Uterus (tissue), 4 donors: ENCODE results near the gene PLAC9. TPM values are rescaled to one million over a fixed set of nuclear protein-coding genes. Genes with fewer than 3 reads are reported as not detected.

Source experiments
- DNase-seq, 2 donors: peaks; one replicate each; pipeline ENCODE4 v3.0.0-alpha.2; 2019 to 2020
- H3K27ac ChIP-seq, 2 donors: fragments of 200-600 bp; sonication (generic); 1 replicate in 1 of 2; 2 replicates in 1 of 2; pipeline ENCODE4 v1.5.1; 2016 to 2018
- H3K27me3 ChIP-seq, 2 donors: fragments of 200-600 bp; sonication (generic); one replicate each; pipeline ENCODE4 v1.5.1; 2018 to 2019; ENCODE audit warnings: control low read depth in 1 of 2
- H3K36me3 ChIP-seq, 2 donors: fragments of 200-600 bp; sonication (generic); one replicate each; pipeline ENCODE4 v1.5.1; 2019; ENCODE audit warnings: control low read depth in 1 of 2
- H3K4me1 ChIP-seq, 2 donors: fragments of 200-600 bp; sonication (generic); one replicate each; pipeline ENCODE4 v1.5.1; 2018 to 2019; ENCODE audit warnings: control low read depth in 1 of 2
- H3K4me3 ChIP-seq, 2 donors: fragments of 200-600 bp; sonication (generic); 1 replicate in 1 of 2; 2 replicates in 1 of 2; pipeline ENCODE4 v1.5.1; 2018 to 2019; ENCODE audit warnings: mild to moderate bottlenecking in 1 of 2
- H3K9me3 ChIP-seq, 2 donors: fragments of 200-600 bp; sonication (generic); one replicate each; pipeline ENCODE4 v1.5.1; 2019; ENCODE audit warnings: control low read depth in 1 of 2
- POLR2A ChIP-seq, 2 donors: fragments of 450-650 bp; IDR thresholded peaks; one replicate each; pipeline ENCODE4 v1.6.1; 2016; ENCODE audit warnings: antibody characterized with exemption in 2 of 2, mild to moderate bottlenecking in 1 of 2, moderate library complexity in 1 of 2
- intact Hi-C: fragments of 100-400 bp; cut with DNase I; formaldehyde crosslinking; loops from one replicate; pipeline ENCODE4 v1.15.1; 2023; ENCODE audit warnings: low total_unique reads
- total RNA-seq, 4 donors: library from RNA; depleted of rRNA in 3 of 4; stranded (reverse); fragments of >200 nt in 3 of 4; gene quantifications; one replicate each; pipeline versions ENCODE4 v1.1.0 to v1.2.4, GENCODE V29; 2014 to 2023
- TF ChIP-seq, protein P1 (sequence below), 4 experiments: fragments of 200-600 bp in 2 of 4; fragments of 450-650 bp in 2 of 4; sonication (generic) in 2 of 4; IDR thresholded peaks; one replicate each; pipeline ENCODE4 v1.5.1; 2016 to 2019; ENCODE audit warnings: antibody characterized with exemption in 4 of 4, mild to moderate bottlenecking in 2 of 4, moderate library complexity in 1 of 4
- donor health status: DM: yes; HTN: yes; CAD: no.

PLAC9 gene
- total RNA-seq, 4 donors from 2014 or later, result 24.5 to 91.7 (median 30.2) TPM

DNA sequence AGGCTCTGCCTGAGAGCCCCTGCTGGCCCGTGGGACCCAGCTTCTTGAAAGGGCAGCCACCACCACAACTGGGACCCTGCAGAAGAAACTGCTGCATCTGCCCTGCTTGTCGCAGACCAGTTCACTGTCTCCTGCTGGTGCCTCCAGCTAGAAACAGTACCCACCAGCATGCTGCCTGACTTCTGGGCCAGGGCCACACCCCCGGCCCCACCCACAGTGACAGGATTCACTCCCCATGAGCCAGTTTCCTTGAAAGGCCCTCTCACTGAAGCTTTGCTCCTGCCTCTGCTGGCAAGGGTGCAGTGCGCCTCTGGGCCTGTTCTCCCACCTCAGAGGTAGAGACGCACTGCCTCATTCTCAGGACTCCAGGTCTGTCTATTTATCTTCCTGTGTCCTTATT is 40.4 kb downstream of the PLAC9 start:
- Histone ChIP-seq H3K4me1 (peaks cover 4 to 5% of the 10 kb centered on the region in 2 donors), H3K36me3 (no peaks in the 10 kb centered on the region), H3K9me3 (no peaks in the 10 kb centered on the region), H3K27ac (peak overlapping the region in 1 of 2 donors; percentile 17), H3K4me3 (no peak overlapping the region), H3K27me3 (no peaks in the 10 kb centered on the region)
- no peak for TF ChIP-seq POLR2A (IDR thresholded peaks at IDR 0.05)
- TF ChIP-seq, protein P1, sequence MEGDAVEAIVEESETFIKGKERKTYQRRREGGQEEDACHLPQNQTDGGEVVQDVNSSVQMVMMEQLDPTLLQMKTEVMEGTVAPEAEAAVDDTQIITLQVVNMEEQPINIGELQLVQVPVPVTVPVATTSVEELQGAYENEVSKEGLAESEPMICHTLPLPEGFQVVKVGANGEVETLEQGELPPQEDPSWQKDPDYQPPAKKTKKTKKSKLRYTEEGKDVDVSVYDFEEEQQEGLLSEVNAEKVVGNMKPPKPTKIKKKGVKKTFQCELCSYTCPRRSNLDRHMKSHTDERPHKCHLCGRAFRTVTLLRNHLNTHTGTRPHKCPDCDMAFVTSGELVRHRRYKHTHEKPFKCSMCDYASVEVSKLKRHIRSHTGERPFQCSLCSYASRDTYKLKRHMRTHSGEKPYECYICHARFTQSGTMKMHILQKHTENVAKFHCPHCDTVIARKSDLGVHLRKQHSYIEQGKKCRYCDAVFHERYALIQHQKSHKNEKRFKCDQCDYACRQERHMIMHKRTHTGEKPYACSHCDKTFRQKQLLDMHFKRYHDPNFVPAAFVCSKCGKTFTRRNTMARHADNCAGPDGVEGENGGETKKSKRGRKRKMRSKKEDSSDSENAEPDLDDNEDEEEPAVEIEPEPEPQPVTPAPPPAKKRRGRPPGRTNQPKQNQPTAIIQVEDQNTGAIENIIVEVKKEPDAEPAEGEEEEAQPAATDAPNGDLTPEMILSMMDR (IDR thresholded peaks at IDR 0.05), result no peak
- no peak for DNase-seq
- intact Hi-C loops, result no loop called here

DNA sequence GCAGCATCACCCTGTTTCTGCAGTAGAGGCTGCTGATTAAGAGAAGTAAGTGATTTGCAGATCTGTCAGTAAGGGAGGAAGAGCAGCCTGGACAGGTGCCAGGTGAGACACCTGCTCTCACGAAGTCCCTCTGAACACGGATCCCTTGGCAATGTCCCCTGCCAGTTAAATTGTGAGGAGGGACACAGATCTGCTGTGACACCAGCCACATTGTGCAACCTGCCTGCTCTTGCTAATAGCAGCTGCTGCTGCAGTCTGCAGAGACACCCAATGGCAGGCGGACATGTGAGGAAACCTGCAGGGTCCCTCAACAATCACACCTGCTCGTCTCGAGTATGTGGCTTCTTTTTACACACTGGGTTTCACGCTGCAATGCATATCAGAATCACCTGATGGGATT is 40.9 kb downstream of the PLAC9 start:
- H3K36me3 ChIP-seq, result no peaks in the 10 kb centered on the region
- peak overlapping the region in 1 of 2 donors; percentile 17 for H3K27ac ChIP-seq
- H3K4me3 ChIP-seq, result no peak overlapping the region
- intact Hi-C loops, result no loop called here
- no peaks in the 10 kb centered on the region for H3K9me3 ChIP-seq
- H3K4me1 ChIP-seq, result peaks cover 4 to 6% of the 10 kb centered on the region in 2 donors
- DNase-seq, result no peak
- H3K27me3 ChIP-seq, result no peaks in the 10 kb centered on the region
- TF ChIP-seq POLR2A (IDR thresholded peaks at IDR 0.05), result no peak
- TF ChIP-seq, protein P1 (IDR thresholded peaks at IDR 0.05), result no peak

DNA sequence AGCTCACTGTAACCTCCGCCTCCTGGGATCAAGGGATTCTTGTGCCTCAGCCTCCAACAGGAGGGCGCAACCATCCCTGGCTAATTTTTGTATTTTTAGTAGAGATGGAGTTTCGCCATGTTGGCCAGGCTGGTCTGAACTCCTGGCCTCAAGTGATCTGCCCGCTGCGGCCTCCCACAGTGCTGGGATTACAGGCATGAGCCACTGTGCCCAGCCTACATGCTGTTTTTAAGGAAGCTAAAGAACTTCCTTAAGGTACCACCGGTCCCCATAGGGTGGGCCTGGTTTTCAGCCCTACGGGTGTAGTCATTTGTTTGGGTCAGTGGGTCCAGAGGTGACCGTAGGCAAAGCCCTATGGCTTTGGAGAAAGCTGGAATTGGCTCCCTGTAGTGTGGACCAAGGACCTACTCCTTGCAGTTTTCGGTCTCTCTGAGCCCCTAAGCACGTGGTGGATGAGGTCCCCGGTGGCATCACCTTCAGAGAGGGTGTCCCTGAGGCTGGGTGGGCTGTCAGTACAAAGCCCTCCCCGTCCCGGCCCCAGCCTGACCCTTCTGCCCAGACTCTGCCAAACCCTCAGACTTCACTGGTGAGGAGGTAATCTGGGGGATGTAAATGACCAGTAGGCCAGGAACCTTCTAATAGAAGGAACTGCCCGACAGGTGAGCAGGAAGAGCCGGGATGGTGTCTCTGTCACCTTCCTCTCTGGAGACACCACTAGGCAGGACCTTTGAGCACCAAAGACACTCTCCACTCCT is 42.3 kb downstream of the PLAC9 start:
- Histone ChIP-seq H3K9me3 (no peaks in the 10 kb centered on the region), H3K4me1 (peaks cover 4 to 8% of the 10 kb centered on the region in 2 donors), H3K27me3 (no peaks in the 10 kb centered on the region), H3K4me3 (no peak overlapping the region), H3K27ac (no peak overlapping the region), H3K36me3 (no peaks in the 10 kb centered on the region)
- DNase-seq, result no peak
- intact Hi-C loops, result no loop called here
- no peak for TF ChIP-seq POLR2A (IDR thresholded peaks at IDR 0.05)
- TF ChIP-seq, protein P1 (IDR thresholded peaks at IDR 0.05), result no peak

DNA sequence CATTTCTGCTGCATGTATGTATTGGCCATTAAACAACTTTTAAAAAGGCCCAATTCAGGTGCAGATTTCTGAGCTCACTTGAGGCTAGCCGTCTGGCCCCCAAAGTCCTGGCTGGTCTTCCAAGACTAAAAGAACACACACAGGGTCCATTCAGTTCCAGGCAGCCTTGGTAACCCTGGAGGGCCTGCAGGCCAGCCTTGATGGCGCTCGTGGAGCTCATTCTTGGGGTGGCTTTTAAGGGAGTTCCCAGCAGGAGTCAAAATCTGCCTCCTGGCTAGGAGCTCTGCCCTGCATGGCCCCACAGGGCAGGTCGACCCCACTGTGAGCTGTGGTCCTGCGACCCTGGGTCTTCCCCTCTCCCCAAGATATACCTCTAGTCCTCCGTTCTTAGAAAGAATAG is 44.0 kb downstream of the PLAC9 start:
- peaks cover 4 to 8% of the 10 kb centered on the region in 2 donors for H3K4me1 ChIP-seq
- H3K4me3 ChIP-seq, result no peak overlapping the region
- TF ChIP-seq POLR2A (IDR thresholded peaks at IDR 0.05), result no peak
- TF ChIP-seq, protein P1 (IDR thresholded peaks at IDR 0.05), result no peak
- no peaks in the 10 kb centered on the region for H3K27me3 ChIP-seq
- no peak for DNase-seq
- no peaks in the 10 kb centered on the region for H3K36me3 ChIP-seq
- intact Hi-C loops, result no loop called here
- no peaks in the 10 kb centered on the region for H3K9me3 ChIP-seq
- no peak overlapping the region for H3K27ac ChIP-seq

DNA sequence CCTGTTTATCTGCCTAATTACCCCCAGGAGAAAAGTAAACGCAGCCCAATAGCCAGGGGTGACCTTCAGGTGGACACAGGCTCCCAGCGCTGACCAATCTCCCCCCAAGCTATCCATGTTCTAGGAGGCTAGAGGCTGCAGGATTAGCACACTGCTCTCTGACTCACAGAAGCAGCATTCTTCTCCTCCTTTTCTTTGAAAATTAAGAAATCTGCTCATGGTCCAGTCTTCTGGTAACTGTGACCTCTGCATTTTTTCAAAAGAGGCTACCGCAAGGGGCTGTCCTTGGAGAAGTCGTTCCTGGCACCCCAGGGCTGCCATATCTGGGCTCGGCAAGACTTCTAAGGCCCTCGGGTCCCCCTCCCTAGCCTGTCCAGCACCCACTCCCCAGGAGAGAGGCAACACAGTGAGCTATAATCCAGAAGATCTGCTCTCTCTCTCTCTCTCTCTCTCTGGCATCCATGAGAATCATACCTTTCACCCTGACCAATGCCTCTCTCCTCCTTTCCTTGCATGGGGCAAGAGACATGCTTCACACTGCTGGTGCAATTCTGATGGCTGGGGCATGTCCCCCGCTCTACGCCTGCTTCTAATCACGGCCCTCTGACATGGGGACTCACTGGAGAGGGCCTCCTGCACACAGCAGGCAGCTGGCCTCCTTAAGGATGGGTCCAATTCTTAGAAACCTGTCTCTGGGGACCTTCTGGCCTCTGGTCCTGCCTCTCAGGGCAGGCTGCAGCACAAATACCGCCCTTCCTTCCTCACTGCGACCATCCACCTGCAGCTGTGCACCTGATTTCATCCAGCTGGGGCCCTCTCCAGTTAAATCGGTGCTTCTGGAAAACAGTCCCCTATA is 45.5 kb downstream of the PLAC9 start:
- intact Hi-C loops, result no loop called here
- no peak for DNase-seq
- no peaks in the 10 kb centered on the region for H3K36me3 ChIP-seq
- H3K27ac ChIP-seq, result peak overlapping the region in 1 of 2 donors; percentile 22
- no peaks in the 10 kb centered on the region for H3K9me3 ChIP-seq
- no peaks in the 10 kb centered on the region for H3K27me3 ChIP-seq
- TF ChIP-seq, protein P1 (IDR thresholded peaks at IDR 0.05), result no peak
- TF ChIP-seq POLR2A (IDR thresholded peaks at IDR 0.05), result no peak
- no peak overlapping the region for H3K4me3 ChIP-seq
- H3K4me1 ChIP-seq, result peaks cover 4% of the 10 kb centered on the region in 2 donors
